GM04503 (cell line): ENCODE measurements around the gene ALDH3B1.

Experiments
- DNase-seq: peaks from one replicate; pipeline ENCODE4 v3.0.0-alpha.2; 2012; ENCODE audit warnings: low read depth

ALDH3B1 gene

DNA sequence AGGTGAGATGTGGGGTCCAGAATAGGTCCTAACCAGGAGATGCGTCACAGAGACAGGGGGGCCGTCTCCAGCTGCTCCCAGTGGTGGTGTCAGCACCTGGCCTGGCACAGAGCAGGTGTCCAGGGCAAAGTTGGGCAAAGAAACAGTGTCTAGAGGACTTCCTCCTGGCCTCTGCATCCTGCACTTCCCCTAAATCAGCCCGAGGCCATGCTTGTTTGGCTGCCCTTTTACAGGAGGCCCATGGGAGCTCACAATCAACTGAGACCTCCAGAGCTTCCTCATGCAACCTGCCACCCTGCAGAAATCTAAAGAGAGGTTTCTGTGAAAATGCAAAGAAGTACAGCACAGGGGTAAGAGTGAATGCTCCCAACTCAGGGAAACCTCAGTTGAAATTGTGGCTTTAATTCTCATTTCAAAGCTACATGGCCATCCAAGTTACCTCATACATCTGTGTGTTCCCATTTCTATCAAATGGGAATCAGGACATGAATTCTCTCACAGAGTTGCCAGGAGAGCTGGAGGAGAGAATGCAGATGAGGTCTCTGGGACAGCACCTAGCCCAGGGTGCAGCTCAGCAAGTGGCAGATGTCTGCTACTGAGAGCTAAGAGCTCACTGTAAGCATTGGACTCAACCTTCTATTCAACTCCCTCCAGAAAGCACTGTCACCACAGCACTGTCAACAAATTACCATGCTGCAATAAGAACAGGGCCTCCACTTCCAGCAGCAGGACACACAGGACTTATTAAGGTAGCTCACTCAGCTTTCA is 61.3 kb downstream of the ALDH3B1 start:
- DNase-seq: no peak

DNA sequence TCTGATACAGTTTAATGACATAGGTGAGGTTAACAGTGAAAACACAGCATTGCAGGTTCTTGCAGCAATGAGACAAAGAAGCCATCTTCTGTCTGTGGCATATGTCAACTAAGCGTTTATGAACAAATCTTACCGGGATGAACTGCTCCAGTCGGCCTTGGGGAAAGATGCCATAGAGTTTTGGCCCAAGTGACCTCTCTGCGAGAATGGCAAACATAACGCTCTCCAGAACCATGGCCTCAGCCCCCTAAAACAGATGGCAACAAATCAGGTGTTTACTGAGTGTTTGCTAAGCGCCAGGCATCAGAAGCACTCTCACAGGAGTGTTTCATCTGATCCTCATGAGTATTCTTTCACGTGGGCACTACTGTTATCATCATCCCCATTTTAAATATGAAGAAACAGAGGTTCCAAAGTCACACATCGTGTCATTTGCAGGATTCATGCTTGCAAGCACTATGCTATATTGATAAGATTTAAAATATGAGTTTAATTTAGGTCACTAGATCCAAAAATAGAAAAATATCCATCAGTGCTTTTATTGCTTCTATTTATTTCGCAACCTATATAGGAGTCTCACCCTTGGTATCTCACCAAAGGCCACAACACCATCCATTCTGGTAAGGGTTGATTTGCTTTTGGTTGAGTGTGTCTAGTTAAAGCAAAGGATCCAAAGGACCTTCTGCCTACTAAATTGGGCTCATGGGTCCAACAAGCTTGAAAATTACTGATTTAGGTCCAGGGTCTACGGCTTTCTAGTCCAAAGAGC is 64.6 kb downstream of the ALDH3B1 start:
- DNase-seq: no peak

DNA sequence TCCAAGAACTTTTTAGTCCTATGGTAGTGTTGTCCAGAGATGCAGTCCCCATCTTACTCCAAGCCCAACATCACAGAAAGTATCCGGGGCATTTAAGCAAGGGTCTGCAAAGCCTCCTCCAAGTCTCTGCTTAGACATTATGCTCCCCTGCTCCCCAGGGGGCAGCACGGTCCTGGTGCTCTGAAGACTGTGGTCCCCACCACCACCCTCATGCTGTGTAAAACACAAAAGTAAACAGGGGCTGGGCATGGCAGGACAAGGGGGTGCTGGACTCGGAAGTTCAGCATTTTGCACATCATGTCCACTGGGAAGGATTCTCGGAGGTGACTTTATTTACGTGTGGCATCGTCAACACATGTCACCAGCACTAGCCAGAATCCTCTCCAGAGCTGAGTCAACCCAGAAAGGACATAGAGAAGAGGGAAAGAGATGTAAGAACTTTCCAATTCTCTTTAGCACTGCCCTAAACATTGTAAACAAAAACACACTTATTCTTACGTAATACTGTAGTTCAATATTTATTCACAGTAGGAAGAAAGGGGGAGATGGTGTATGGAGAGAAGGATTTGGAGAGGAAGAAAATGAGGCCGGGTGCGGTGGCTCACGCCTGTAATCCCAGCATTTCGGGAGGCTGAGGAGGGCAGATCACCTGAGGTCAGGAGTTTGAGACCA is 66.4 kb downstream of the ALDH3B1 start:
- DNase-seq: no peak

DNA sequence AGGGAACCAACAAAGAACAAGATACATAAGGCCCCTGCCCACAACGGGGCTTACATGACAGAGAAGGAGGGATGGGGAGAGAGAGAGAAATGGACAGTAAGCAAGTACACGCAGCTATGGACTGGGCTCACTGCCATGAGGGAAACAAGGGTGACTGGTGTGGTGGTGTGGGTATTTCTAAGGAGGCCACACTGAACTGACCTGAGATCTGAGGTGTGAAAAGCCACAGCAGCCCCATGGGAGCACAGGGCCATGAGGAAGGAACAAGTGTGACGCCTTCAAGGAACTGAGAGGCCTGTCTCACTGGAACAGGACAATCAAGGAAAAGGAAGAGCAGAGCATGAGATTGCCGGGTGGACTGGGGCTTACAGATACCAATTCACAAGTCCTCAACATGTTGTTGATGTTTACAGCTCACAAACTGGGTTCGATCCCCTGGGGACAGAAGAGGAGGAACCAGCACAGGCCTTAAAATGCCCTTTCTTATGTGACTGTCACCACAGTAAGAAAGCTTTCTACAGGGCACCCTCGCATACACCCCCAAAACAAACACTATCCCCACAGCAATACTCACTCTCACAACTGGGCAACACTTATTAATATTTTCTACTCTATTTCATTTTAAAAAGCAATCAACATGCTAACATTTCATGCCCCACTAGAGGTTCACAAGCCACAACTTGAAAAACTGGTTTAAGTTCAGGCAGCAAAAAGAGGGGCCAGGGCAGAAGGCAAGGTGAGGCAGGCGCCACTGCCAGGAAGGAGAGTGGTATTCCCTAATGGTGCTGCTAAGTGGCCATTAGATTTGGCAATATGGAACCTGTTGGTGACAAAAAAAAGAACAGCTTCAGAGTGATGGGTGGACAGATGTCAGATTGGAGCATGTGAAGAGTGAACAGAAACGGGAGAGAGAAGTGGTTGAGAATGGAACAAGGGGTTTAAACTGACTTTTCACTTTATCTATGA is 67.8 kb downstream of the ALDH3B1 start:
- no peak for DNase-seq
